T47D (cell line): ENCODE measurements around the gene CTRB1.

Source experiments
- DNase-seq, 2 experiments: peaks; one replicate each; pipeline versions ENCODE4 v3.0.0 to v3.0.0-alpha.2; 2011 to 2012; ENCODE audit warnings: low read depth in 1 of 2, low spot score in 1 of 2
- JUND ChIP-seq: IDR thresholded peaks from 2 replicates; pipeline ENCODE4 v1.6.1; 2012; ENCODE audit warnings: low read depth
- in situ Hi-C: cut with HindIII; loops from 2 replicates; pipeline ENCODE4 v1.10.0; 2016; ENCODE audit warnings: low sequenced_read_pairs, low pct_unique_long_range_greater_than_20kb

CTRB1 gene

DNA sequence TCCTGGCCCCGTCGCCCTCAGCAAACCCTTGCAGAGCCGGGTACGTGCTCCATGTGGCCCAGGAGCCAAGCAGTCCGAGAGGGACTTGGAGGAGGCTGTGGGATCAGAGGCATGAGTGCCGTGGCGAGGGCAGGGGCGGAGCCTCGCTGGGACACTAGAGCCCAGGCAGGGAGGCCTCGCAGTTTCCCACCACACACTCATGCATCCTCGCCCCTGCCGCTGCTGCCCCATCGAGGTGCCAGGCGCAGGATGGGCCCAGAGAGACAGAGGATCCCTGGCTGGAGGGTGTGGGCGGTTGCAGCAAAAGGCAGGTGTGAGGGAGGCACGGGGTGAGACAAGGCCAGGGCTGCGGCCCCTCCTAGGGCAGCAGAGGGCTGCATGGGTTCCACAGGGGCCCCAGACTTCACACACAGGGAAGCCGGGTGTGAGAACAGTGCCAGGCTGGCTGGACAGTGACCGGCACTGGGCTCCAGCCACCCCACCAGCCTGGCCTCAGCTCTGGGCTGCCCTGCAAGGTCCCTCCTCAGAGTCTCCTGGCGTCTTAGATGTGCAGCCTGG, 25.0 kb downstream of the CTRB1 start:
- TF ChIP-seq JUND, result no peak
- no peak for DNase-seq
- in situ Hi-C loops, result no loop called here

DNA sequence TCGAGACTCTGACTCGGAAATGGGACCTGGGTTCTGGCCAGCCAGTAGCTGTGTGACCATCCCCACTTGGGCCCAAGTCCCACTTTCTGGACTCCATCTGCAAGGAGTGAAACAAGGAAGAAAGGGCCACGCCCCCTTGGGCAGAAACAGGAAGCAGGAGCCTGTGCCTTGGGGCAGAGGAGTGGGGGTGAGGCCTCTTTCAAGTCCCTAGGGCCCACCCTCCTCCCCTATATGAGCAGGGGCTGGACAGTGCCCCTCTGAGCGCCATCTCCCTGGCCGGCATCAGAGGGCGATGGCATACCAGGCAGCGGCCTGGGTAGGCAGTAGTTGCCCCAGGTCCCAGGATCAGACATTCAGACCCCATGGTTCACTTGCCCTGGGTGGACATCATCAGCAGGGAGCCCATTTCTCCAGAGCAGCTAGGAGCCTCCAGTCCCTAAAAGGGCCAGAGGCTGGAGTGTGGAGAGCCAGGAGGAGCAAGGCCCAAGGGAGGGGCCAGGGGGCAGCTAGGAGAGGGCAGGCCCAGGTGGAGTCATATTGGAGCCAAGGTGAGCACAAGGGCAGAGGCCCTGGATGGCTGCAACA, 25.5 kb downstream of the CTRB1 start:
- no peak for TF ChIP-seq JUND
- DNase-seq, result no peak
- in situ Hi-C loops, result no loop called here

DNA sequence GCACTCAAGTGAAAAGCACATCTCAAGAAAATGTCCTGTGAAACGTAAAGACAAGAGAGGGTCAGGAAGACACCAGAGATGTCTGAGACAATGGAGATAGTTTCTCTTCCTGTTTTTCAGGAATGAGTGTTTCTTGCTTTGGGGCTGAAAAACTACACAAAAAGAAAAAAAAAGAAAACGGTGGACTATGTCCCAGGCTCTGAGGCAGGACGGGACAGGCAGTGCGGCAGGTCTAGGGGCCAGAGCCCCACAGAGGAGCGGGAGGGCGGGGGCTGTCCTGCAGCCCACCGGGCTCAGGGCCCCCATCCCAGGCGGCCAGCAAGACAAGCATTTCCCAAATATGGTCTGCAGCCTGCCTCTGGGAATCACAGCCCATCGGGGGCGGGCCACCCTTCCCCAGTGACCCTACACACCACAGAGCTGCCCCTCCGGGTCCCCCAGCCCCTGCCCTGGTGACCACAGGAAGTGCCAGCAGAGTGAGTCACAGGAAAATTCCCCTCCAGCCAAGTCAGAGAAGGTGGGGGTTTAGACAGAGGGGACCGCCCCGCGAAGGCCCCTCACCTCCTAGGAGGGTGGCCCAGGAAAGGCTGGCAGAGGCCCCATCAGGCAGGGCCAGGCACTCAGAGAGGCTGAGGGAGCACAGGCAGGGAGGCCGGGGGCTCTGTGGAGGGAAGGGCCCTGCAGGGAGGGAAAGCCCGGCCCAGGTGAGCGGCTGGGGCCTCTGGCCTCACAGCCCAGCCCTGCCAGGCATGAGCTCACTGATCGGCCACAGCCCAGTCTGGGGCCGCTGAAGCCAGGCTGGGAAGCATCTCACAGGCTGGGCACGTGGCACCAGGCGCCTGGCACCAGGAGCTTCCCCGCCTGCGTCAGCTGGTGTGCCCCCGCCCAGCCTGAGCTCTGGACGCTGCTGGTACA, 26.3 kb downstream of the CTRB1 start:
- in situ Hi-C loops, result no loop called here
- no peak for TF ChIP-seq JUND
- DNase-seq, result no peak

DNA sequence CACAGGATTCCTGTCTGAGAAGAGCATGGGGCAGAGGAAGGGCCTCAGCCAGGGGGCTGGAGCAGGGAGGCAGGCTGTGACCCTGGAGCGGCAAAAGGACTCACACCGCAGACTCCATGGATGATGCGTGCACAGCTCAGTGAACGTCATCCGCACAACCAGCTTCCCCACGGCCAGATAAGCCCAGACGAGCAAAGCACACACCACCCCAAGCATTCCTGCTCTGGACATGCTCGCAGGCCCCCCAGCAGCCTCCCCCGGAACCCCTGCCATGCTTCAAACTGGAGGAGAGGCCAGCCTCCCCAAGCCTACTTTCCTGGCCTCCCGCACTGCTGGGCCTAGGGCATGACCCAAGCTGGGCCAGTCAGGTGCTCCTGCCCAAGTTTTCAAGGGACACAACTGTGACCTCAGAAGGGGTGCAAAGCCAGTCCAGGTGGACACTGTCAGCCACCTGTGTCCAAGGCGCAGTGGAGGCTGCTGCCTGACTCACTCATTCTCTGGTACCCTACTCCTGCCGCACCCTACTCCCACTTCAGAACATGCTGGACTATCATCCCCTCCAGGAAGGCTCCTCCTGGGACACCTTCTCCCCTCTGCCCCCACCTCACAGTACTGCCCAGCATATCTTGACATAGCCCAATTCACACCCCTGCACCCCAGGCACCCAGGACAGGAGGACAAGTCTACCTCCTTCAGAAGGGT, 27.9 kb downstream of the CTRB1 start:
- DNase-seq, result no peak
- no peak for TF ChIP-seq JUND
- in situ Hi-C loops, result no loop called here

DNA sequence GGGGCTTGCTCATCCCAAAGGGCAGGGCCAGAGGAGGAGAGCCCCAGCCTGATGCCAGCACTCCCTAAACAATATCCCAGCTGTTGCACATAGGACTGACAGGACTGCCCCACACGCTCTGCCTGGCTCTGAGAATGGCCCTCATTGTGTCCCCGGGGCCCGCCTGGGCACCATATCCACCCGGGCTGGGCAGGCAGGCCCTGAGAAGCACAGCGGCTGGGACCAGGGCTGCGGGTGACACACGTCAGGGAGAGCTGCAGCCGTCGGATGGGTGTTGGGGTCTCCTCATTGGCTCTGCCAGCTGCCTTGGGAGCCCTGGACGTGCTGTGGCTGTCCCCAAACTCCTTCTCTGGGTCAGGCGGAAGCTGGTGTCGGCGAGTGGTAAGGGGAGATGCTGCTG, 28.5 kb downstream of the CTRB1 start:
- no peak for TF ChIP-seq JUND
- no peak for DNase-seq
- in situ Hi-C loops, result no loop called here

DNA sequence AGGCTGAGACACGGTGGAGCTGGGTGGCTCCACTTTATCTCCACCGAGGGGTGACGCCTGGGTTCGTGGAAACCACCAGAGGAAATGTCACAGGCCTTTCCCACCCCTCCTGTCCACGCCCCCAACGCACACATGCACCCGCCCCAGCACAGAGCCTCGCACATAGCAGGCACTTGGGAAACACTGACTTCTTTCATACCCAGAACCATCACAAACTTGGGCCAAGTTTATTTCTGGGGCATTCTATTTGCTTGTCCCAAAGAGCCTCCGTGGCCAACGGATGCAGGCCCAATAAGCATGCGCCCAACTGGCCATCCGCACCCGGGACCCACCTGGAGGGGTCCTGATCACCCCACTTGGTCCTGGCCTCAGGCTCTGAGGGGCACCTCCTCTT, 29.4 kb downstream of the CTRB1 start:
- no peak for TF ChIP-seq JUND
- in situ Hi-C loops, result no loop called here
- DNase-seq, result no peak

DNA sequence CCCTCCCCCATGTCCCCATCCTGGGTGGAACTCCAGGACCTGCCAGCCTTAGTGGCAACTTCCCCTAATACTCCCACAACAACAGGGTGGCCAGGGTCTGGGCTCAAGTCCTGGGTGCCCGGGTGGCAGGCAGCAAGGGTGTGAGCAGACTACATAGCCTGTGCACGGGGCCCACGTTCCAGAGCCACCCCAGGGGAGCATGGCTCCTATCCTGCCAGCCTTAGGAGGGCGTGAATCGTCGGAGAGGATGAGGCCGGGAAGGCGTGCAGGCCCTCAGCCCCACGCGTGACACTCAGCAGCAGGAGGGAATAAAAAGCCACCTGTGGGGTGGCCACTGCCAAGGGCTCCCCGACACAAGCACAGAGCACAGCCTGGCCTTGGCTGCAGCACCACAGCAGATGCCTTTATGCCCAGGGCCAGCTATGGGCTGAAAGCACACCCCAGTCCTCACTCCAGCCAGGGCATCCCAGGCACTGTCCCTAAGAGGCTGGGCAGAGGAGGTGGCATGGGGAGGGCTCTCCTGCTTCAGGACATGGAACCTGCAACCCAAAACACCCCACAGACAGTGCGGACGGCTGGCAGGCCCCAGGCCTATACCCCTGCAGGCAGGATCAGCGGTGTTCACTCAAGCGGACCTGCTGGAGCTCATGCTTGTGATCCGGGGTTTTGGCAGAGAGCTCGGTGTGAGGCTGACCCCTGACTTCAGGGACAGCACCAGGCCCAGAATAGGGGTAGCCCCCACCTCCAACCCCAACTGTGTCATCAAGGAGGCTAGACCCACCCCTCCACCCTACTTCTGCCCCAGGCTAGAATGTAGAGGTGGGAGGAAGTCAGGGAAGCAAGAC, 30.0 kb downstream of the CTRB1 start:
- no peak for TF ChIP-seq JUND
- in situ Hi-C loops, result no loop called here
- no peak for DNase-seq

DNA sequence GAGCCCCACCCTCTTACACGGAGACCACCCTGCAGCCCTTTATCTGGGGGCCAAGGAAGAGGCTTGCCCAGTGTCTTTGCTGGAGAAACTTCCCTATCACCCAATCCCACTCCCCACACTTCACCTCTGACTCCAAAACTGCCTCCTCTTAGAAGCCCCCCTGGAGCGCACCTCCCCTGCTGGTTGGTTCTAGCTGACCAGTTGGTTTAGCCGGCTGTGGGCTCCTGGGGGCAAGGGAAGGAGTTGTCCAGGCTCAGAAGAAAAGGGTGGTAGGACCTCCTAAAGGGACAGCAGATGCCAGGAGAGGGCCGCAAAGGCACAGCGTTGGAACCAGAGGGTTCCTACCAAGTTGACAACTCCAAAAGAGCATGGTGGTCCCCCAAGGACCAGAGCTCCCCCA, 30.7 kb downstream of the CTRB1 start:
- in situ Hi-C loops, result no loop called here
- DNase-seq, result no peak
- TF ChIP-seq JUND, result no peak

DNA sequence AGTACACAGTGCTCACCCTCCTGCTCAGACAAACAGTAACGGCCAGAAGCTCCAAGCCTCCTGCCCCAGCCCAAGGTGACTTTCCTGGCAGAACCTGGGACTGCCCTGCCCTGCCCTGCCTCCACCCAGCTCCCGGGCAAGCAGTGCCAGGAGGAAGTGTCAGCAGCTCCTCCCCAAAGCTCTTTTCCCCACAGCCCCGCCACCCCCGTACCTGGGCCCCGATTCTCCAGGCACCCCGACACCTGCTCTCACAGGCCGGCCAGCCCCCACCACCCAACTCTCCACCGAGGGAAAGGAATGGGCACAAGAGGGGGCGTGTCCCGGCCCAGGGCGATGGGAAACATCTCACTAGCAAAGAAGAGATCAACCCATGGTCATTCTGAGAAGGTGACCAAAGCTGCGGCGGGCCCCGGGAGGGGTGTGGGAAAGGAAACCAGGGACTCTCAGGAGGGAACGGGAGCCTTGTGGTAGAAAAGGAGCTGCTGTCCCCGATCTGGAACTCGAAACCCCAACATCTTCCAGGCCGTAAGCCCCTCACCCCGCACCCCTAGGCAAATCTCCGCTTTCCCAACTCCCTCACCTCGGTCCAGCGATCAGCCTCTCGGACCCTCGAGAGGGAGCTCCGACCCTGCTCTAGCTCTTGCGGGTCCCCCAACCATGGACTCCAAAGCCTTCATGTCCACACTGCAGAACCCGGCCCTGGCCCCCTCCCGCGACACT, 31.5 kb downstream of the CTRB1 start:
- in situ Hi-C loops, result no loop called here
- no peak for TF ChIP-seq JUND

DNA sequence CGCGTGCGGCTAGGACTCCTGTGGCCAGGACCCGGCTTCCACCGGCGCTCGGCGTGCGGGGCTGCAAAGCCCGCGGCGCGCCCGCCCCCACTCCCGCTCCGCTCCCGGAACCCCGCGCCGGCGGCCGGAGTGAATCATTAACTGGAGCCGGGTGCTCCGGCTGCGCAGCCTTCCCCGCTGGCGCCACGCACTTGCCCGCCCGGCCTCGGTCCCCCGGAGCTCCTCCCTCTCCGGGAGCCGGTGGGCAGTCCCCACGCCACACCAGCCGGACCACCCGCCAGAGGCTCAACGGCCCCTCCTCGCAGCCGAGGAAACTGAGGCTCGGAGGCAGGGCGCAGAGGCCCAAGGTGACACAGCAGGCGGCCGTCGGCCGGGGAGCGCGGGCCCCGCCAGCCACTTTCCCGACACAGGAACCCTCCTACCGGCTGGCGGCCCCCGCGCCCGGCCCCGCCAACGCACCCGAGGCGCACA, 32.1 kb downstream of the CTRB1 start:
- DNase-seq, result peak in 1 of 2 experiments; percentile 64
- TF ChIP-seq JUND, result no peak
- in situ Hi-C loops, result no loop called here

More for the DNA sequence above, 31.5 kb downstream of the CTRB1 start:
- peak in 1 of 2 experiments; percentile 85 for DNase-seq

DNA sequence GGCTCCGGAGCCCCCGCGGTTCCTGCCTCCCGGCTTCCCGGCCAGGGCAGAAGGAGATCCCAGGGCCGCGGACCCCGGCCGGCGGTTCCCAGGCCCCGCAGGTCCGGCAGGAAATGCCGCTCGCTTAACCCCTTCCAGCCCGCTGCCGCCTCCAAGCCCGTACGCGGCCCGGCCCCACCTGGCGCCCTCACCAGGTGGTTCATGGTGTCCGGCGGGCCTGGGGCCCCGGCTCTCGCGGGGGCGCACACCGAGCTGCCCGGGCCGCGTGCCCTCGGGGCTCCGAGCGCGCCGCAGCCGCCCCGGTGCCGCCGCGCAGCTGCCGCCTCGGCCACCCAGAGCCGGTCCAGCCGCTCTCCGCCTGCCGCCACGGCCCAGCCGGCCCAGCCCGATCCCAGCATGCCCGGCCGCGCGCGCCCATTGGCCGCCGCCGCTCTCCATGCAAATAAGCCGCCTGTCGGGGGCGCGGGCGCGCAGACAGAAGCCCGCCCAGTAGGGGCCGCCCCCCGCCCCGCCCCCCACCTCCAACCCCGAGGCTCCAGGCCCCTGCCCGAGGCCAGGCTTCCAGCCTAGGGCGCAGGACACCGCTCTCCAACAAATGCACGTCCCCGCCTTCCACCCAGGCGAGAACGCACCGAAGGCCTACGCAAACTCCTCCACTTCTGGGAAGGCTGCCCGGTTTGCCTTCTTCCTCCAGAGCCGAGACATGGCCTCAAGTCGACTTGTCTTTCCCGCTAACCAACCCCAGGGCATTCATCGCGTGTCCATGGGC, 32.7 kb downstream of the CTRB1 start, which contains the start of gene BCAR1:
Gene BCAR1 (minus strand): TSS at position 345 of the 769 bp plus-strand sequence. CDS start 142 bp downstream, at position 203.
- DNase-seq, result peak; percentile 89 to 97

More for the DNA sequence above, 32.7 kb downstream of the CTRB1 start, which contains the start of gene BCAR1:
- in situ Hi-C loops, result no loop called here
- no peak for TF ChIP-seq JUND
